Activated effector memory CD4-positive, alpha-beta T cell treated with anti-CD3 and anti-CD28 coated beads, Interleukin-2, amount 50 U/mL, for 16 hours (primary cell): Measurements from ENCODE around the gene MMP11.

Source experiments
- DNase-seq: peaks from one replicate; pipeline ENCODE4 v3.0.0-alpha.2; 2020

The MMP11 gene

DNA sequence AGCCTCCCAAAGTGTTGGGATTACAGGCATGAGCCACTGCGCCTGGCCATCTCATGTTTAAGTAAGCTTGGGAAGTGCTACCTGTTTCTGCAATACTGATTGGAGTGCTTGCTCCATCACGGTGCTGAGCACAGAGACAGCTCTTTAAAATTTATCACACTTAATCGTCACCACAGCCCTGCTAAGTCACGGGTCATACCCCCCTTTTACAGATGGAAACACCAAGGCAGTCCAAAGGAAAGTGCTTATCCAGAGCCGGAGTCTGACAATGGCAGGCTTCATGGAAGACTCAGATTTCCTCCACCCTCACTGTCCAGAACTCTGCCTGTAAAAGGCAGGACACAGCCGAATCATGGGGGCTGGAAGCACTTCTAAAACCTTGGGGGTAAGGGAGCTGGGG lies 12.6 kb upstream of the MMP11 start:
- no peak for DNase-seq

DNA sequence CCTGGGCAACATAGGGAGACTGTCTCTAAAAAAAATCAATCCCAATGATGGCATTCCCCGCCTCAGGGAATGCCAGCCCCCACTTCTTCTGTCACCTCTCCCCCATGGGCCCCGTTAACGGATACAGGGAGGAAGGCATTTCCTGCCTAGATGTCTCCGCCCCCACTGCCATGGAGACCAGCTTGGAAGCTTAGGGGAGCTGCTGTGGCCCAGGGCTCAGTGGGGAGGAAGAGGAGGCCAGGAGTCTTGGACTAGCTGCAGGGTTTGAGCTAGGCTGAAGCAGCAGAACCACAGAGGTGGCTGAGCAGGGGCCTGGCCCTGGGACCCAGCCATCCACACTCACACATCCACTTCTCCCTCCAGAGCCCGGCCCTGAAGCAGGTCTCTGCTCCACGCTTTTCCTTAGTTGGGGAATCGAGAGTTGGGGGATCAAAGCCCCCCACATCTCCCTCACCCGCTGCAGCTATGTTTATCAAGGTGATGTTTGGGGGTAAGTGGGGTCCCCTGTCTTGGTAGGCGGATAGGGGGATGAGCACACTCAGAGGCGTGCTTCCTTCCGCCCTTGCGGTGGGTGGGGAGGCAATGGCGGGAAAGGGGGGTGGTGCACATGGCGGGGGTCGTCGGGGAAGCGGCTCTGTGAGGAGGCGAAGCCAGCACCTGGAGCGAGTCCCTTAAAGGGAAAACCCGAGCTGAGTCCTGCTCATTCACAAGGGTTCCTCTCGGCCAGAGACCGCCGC lies 9.6 kb upstream of the MMP11 start, which contains the start of gene C22orf15:
Gene C22orf15, plus strand, starts transcription at position 149 of the 737 bp plus-strand sequence. Its CDS starts 317 bp downstream, at position 466.
- no peak for DNase-seq

DNA sequence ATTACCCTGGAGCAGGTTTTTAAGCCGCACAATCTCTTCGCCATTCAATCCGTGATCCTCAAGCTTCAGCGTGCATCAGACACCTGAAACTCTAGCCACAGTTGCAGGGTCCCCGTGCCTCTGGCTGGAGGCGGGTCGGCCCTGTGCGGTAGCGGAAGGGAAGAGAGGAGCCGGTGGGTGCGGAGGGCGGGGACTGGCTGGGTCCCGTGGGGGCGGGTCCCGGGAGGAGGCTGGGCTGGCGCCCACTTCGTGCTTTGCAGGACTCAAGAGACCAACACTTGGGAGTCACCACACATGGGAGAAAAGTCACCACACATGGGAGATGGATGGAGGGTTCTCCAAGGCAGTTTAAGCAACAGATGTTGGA lies 9.1 kb upstream of the MMP11 start:
- peak; percentile 82 for DNase-seq

DNA sequence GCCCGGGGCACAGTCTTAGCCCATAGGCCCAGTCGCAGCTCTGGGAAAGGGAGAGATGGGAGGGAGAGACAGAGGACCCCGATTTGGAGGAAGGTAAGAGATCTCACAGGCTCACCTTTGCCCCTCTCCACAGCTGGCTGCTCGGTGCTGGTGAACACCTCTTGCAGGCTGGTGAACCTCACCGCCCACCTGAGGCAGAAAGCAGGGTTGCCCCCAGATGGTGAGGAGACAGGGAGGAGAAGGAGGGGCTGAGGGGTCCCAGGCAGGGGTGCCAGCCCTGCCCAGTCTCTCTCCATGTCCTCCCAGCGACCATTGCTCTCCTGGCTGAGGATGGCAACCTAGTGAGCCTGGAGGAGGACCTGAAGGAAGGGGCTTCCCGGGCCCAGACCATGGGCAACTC lies 8.7 kb upstream of the MMP11 start:
- no peak for DNase-seq

DNA sequence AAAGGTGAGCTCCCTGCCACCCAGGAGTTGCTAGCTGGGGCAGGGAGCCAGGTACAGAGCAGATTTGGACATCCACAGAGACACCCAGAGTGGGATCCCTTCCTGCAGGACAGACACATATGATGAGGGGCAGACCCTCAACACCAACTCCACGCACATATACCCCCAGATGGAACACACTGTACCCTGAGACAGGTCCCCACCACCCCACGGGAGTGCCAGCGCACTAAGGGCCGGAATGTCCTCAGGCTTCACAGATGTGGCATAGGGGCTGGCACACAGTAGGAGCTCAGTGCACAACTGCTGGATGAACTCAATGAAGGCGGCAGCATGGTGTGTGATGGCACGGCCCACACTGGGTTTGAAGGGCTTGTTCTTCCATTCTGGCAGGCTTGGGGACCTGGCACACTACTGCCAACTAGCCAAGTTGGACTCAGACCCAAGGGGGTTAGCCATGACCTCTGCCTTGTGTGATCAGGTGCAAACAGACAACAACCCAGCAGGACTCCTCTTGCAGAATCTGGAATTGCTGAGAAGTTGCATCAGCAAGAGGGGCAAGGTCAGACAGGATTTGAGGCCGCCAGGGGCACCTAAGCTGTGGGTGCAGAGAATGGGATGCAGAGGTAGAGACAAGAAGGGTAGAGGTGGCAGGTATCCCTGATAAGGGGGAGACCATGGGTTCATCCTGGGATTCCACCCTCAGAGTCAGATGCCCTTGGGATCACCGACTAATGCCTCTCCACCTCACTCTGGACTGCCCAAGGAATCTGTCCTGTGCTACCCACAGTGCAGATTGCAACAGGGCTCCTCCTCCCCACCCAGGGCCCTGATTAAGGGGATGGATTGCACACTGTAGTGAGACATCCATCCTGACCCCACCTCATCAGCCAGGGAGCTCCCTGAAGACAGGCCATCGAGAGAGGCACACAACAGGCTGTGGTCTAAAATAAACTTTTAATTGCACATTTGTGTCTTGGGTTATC lies 7.5 kb upstream of the MMP11 start:
- DNase-seq: no peak

DNA sequence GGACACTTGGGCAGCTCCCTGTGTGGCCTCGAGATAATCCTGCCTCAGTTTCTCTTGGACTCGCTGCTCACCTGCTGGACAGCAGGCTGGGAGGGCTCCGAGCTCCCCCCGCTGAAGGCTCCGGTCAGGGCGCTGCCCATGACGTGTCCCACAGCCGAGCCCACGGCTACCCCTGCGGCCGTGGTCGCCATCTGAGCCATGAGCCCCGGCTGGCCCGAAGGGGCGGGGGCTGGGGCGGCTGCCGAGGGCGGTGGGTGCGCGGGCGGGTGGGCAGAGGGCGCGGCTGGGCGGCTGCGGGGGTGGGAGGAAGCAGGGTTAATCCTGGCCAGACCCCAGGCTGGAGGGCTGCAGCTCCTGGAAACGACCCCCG lies 5.4 kb upstream of the MMP11 start:
- no peak for DNase-seq

DNA sequence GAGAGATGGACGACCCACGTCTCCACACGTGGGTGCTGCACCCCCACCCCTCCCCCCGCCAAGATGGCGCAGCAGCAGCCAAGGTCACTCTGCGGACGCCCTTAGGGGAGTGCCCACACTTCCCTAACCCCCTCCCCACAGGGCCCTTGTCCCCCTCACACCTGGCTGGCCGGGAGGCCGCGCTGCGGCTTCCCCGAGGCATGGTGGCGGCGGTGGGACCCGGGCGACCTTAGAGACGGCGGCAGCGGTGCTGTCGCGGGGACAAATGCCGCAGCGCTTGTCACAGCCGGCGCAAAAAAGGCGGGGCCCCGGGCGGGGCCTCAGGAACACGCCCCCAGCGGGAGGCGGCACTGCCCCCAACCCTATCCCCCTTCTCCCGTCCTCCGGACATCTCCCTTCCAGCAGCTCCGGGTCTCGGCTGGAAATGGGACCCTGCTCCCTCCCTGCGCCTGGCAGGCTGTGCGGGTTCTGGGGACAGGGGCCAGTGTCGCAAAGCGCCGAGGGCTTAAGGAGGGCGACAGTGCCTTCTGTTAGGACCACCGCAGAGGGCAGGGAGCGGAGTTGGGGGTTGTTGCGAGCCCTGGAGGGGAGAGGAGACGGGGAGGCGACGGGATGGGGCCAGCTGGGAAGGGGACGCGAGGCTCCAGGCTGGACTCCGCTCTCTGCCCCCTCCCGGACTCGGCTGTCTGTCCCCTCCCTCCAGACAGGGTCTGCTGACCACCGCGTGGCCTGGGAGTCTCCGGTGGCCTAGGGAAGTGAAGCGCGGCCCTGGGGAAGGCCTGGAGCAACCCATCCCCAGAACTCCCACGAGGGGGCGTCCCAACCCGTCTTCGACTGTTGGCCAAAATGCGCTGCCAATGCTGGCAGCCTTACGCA lies 4.7 kb upstream of the MMP11 start, which contains the start of gene CHCHD10:
Gene CHCHD10, minus strand, starts transcription at position 300 of the 876 bp plus-strand sequence. Its CDS starts 98 bp downstream, at position 202.
- peak; percentile 92 for DNase-seq

DNA sequence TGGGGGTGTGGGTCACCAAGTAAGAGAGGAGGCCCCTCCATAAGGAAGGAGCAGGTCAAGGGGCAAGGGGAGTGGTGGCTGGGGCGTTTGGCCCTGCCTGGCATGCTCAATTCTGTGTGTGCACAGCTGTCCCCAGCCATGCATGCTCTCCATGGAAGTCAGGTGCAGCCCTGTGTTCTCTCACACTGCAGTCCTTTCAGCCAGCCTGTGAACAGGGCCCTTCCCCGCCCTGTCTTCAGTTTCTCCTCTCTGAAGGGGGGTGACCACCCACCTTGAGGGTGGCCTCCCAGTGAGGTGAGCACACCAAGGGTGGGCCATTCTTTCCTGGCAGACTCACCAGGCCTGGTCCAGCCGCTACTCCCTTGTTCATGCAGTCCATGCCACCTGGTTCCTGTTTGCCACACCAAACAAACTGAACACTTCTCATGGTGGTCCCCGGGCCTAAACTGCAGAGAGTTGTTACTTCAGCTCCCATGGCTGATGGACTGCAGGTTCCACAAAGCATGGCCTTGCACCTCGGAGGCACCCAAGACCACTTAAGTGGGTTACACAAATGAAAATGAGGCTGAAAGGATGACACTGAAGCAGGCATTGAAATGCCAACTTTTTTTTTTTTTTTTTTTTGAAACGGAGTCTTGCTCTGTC lies 3.2 kb upstream of the MMP11 start:
- DNase-seq: no peak

DNA sequence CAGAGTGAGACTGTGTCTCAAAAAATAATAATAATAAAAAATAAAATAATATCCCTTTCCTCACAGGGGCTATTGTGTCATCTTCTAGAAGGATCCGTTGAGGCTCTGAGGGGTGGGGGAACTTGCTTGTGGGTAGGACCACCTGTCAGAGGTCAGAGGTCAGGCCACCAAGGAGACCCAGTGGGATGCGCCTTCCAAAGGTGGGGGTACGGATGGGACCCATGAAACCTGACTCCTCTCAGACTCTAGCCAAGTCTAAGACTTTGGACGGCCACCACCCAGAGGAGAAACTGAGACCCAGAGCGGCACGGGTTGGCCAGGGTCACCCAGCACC lies 367 bp upstream of the MMP11 start:
- no peak for DNase-seq

DNA sequence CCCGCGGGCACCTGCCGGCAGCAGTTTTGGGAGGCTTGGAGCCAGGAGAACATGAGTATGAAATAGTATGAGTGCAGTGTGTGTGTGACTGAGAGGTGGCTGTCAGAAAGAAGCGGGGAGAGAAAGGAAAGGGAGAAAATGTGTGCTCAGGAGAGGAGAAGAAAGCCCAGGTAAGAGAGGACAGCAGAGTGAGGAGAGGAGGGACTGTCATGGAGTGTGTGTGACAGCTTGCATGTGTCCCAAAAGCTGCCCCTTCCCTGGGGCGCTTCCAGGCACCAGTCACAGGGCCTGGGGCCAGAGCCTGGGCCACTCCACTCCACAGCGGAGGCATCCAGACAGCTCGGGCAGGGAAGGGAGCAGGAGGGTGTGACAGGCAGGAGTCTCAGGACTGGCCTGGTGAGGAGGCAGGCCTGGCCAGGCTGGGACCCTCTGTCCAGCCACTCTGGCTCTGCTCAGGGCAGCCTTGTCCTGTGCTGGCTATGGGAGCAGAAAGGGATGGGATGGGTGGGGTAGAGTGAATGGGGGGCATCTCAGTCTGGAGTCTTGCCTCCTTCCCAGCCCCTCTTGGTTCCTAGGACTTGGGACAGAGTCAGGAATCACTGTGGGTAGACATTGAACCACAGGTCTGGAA lies 949 bp downstream of the MMP11 start:
- no peak for DNase-seq

DNA sequence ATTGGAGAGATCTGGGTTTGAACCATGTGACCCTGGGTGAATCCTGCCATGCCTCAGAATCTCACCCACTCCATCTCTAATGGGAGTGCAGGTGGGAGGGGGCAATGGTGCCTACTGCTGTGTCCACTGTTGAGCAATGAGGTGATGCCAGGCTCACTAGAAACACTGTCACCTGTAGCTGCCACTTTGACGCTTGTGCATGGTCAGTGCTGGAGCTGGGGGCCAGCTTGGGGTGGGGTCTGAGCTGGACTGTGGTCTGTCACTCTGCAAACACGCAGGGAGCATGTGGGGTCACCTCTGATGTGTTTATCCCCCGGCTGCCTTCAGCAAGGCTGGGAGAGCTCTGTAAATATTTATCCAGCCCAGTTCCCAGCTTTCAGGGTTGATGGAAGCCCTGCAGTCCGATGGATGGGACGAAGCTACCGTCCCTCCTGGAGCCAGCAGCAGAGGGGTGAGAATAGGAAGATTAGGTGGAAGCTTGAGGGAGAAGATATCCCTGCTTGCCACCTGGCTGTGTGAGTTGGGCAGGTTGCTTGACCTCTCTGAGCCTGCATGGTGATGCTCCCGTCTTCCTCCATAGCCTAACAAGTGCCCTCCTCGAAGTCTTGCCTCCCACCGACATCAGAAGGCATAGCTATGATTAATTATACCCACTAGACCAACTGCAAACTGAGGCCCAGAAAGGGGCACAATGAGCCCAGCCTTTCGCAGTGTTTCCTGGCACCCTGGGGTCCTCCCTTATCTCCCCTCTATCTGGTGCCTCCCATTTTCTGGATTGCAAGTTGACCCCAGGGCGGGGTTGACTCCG lies 1.7 kb downstream of the MMP11 start:
- no peak for DNase-seq

DNA sequence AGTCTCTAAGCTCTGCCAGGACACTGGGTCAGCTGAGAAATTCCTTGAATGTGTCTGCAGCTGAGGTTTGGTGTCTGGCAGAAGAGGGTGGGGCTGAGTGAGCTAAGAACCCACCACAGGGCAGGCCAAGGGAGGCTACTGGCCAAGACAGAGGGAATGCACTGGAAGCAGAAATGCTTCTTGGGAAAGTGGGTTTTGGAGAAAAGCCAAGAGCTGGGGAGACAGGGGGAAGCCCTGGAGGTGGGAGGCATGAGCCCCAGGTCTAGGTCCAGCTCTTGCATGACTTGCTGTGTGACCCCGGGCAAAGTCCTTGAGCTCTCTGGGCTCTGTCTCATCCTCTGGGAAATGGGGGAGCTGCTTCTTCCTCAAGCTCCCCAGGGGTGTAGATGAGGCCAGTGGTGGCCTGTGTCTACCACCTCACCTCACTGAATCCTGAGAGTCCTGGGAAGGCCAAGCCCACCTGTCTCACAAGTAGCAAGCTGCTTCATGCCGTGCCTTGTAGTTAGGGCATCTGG lies 2.3 kb downstream of the MMP11 start:
- no peak for DNase-seq

DNA sequence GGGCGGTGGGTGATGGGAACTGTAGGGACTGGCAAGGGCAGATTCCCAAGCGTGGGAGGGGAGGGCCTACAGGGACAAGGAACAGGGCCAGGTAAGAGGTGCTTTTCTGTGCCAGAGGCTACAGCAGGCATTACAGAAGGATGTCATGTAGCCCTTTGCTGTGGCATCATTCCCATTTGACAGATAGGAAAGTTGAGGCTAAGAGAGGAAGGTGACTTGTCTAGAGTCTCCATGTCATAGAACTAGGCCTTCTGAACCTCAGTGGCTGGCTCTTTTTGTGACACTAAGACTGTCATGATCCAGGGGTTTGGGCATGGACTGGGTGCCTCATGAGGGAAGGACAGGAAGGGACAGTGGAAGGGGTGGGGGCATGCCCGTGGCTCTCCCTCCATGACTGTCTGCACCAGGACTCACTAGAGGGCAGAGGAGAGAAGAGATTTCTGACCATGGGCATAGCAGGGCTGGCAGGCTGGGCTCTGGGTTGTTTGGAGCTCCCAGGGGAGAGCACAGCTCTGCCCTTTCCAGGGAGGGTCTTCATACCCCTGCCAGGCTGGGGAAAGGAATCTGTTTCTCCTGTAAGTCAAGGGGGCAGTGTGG lies 3.2 kb downstream of the MMP11 start:
- DNase-seq: no peak

DNA sequence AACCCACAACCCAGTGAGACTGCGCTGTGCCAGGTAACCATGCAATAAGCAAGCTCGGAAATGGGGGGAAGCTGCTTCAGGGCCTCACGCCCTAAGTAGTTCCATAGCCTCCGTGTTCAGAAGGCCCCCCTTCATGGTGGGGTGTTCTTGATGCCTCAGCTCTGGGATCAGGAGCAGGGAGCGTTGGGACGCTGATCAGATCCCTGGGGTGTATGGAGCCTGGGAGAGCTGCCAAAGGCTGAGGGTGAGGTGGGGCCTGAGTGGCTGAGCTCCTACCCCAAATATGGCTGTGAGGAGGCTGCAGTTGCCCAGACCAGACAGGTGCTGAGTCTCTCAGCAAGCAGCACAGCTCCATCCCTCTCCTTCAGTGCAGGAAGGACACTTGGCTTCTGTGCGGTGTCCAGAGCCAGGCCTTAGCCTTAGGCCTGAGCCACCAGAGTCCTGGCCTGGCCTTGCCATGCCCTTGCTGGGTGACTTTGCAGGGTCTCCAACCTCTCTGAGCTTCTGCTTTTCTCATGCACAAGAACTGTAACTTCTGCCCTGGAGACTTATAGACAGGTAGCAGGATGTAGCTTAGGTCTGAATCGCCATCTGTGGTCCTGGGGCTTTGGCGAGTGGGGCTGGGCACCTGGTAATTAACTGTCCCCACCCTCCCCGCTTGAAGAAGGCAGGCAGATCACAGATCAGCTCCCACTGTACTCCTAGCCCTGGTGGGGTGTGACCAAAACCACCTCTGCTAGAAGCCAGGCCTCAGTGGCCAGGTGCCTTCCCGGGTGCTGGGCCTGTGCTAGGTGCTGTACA lies 5.3 kb downstream of the MMP11 start:
- DNase-seq: no peak

DNA sequence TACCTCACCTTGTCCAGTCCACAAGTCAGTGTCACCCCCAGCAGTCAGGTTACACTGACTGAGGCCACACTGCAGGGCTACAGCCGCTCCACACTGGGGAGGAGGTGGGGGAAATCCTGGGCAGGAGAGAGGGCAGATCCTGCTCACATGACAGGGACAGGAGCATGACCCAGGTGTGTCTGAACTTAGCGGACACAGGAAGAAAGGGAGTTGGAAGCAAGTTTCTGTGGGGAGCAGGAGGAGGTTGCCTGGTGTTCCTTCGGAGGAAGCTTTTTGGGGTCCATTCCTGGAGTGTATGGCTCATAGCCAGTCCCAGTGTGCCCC lies 5.9 kb downstream of the MMP11 start:
- DNase-seq: no peak

DNA sequence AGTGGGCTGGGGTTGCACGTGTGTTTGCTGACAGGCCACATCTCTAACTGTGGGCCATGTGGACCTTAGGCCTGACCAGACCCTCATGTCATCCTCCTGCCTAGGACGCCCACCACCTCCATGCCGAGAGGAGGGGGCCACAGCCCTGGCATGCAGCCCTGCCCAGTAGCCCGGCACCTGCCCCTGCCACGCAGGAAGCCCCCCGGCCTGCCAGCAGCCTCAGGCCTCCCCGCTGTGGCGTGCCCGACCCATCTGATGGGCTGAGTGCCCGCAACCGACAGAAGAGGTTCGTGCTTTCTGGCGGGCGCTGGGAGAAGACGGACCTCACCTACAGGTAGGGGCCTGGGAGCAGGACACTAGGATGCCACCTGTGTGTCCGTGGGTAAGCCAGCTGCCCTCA lies 6.4 kb downstream of the MMP11 start:
- DNase-seq: no peak

DNA sequence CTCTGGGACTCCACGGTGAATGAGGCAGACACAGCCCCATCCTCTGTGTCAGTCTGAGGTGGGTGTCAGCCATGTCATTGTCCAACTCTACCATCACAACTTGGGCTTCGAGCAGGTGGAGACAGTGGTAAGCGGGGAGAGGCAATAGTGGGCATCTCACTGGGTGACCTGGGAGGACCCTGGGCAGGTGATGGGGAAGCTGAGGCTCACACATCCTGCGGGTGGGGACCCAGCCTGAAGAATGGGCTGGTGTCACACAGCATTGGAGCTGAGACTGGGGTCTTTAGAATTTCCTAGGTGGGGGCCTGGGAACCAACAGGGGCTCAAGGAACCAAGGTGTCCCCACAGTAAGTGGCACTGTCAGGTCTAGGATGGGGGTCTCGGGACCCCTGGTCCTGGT lies 7.1 kb downstream of the MMP11 start:
- no peak for DNase-seq

DNA sequence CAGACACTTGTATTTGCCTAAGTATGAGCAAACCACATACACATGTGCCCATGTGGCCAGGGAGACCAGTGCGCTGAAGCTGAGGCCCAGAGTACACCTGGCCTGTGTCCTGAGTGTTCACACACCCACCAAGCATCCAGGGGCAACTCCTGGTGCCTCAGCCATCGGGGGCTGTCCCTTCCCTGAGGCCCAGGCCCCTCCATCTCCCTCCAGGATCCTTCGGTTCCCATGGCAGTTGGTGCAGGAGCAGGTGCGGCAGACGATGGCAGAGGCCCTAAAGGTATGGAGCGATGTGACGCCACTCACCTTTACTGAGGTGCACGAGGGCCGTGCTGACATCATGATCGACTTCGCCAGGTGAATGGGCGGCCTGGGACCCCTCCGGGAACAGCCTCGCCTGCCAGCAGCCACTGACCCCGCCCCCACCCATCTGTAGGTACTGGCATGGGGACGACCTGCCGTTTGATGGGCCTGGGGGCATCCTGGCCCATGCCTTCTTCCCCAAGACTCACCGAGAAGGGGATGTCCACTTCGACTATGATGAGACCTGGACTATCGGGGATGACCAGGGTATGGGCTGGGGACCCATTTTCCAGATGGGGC lies 7.6 kb downstream of the MMP11 start:
- DNase-seq: no peak

DNA sequence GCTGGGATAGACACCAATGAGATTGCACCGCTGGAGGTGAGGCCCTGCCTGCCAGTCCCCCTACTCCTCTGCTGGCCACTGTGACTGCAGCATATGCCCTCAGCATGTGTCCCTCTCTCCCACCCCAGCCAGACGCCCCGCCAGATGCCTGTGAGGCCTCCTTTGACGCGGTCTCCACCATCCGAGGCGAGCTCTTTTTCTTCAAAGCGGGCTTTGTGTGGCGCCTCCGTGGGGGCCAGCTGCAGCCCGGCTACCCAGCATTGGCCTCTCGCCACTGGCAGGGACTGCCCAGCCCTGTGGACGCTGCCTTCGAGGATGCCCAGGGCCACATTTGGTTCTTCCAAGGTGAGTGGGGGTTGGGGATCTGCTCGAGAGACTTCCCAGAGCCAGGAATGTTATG lies 8.4 kb downstream of the MMP11 start:
- DNase-seq: no peak
